ENCODE data around the gene PDIA4.

DNA sequence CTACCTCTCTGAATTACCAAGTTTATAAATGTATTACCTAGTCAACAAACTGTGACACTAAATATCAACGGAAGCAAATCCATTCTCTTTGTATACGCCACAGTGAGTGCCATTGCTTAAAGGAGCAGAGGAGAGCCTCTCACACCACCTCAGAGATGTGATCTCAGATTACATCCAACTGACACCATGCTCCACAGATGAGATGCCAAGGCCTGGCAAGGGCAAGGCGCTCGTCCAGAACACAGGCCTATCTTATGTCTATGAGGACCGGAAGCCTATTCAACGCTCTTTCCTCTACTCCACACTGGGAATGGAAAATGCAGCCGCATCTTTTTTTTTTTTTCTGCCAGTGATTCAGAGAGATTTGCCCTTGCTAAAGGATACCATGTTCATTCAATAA lies 11.4 kb downstream of the PDIA4 start:
- no peak for TF ChIP-seq POLR2A (IDR thresholded peaks at IDR 0.05)
- TF ChIP-seq, protein P1, sequence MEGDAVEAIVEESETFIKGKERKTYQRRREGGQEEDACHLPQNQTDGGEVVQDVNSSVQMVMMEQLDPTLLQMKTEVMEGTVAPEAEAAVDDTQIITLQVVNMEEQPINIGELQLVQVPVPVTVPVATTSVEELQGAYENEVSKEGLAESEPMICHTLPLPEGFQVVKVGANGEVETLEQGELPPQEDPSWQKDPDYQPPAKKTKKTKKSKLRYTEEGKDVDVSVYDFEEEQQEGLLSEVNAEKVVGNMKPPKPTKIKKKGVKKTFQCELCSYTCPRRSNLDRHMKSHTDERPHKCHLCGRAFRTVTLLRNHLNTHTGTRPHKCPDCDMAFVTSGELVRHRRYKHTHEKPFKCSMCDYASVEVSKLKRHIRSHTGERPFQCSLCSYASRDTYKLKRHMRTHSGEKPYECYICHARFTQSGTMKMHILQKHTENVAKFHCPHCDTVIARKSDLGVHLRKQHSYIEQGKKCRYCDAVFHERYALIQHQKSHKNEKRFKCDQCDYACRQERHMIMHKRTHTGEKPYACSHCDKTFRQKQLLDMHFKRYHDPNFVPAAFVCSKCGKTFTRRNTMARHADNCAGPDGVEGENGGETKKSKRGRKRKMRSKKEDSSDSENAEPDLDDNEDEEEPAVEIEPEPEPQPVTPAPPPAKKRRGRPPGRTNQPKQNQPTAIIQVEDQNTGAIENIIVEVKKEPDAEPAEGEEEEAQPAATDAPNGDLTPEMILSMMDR (IDR thresholded peaks at IDR 0.05), result no peak
